Smooth muscle cell (in vitro differentiated cells): ENCODE measurements around the gene RFTN1. TPM values are rescaled to one million over a fixed set of nuclear protein-coding genes. Genes with fewer than 3 reads are reported as not detected.

Source experiments
- DNase-seq: peaks from one replicate; lab custom pipeline; 2025; ENCODE audit not compliant: unreplicated experiment; lab: John Stamatoyannopoulos, UW
- H2AFZ ChIP-seq: fragments of 200-600 bp; sonication (generic); 2 replicates; pipeline ENCODE4 v1.6.0; 2016; ENCODE audit warnings: antibody characterized with exemption, low read depth, mild to moderate bottlenecking
- H3F3A ChIP-seq: fragments of 200-600 bp; sonication (generic); 2 replicates; pipeline ENCODE4 v1.6.0; 2017; ENCODE audit warnings: antibody characterized with exemption, low read depth
- H3K27ac ChIP-seq: fragments of 200-600 bp; sonication (generic); 2 replicates; pipeline ENCODE4 v1.5.1; 2016; ENCODE audit warnings: low read depth, mild to moderate bottlenecking
- H3K27me3 ChIP-seq: fragments of 200-600 bp; sonication (generic); 2 replicates; pipeline ENCODE4 v1.6.1; 2016; ENCODE audit warnings: low read depth, mild to moderate bottlenecking
- H3K36me3 ChIP-seq: fragments of 200-600 bp; sonication (generic); 2 replicates; pipeline ENCODE4 v1.5.1; 2016; ENCODE audit warnings: low read depth
- H3K4me1 ChIP-seq: fragments of 200-600 bp; sonication (generic); 2 replicates; pipeline ENCODE4 v1.5.1; 2016; ENCODE audit warnings: low read depth
- H3K4me2 ChIP-seq: fragments of 200-600 bp; sonication (generic); 2 replicates; pipeline ENCODE4 v1.6.0; 2016; ENCODE audit warnings: mild to moderate bottlenecking
- H3K4me3 ChIP-seq: fragments of 200-600 bp; sonication (generic); 2 replicates; pipeline ENCODE4 v1.5.1; 2016; ENCODE audit warnings: mild to moderate bottlenecking
- H3K79me2 ChIP-seq: fragments of 200-600 bp; sonication (generic); 2 replicates; pipeline ENCODE4 v1.6.0; 2016; ENCODE audit warnings: low read depth, mild to moderate bottlenecking
- H3K9ac ChIP-seq: fragments of 200-600 bp; sonication (generic); 2 replicates; pipeline ENCODE4 v1.6.0; 2016; ENCODE audit warnings: low read depth
- H3K9me3 ChIP-seq: fragments of 200-600 bp; sonication (generic); replicated peaks from 2 replicates; pipeline ENCODE4 v1.5.1; 2016; ENCODE audit warnings: low read depth
- H4K20me1 ChIP-seq: fragments of 200-600 bp; sonication (generic); 2 replicates; pipeline ENCODE4 v1.6.0; 2016; ENCODE audit warnings: low read depth
- WGBS: methylation state at CpG from one replicate; pipeline ENCODE4 v1.1.7; 2016; ENCODE audit warnings: low lambda C conversion rate; 5-methylcytosine and 5-hydroxymethylcytosine counted together
- polyA plus RNA-seq: library from polyadenylated mRNA; unstranded; fragments of >200 nt; fragmentation: Nextera tagmentation; extraction: Ambion mirVana; gene quantifications from 2 replicates; pipeline ENCODE4 v1.2.1, GENCODE V29; 2016
- total RNA-seq: library from RNA; depleted of rRNA; stranded (reverse); fragments of >200 nt; gene quantifications from 2 replicates; pipeline ENCODE4 v1.2.3, GENCODE V29; 2014
- TF ChIP-seq, protein P1 (sequence below): fragments of 200-600 bp; sonication (generic); IDR thresholded peaks from 2 replicates; pipeline ENCODE4 v1.5.1; 2017; ENCODE audit warnings: borderline replicate concordance, mild to moderate bottlenecking, antibody characterized with exemption; ENCODE audit not compliant: insufficient read depth, poor library complexity, severe bottlenecking

Gene RFTN1
- total and polyA plus RNA-seq, 2 experiments from 2014 or later: 21.7 to 35.6 TPM

DNA sequence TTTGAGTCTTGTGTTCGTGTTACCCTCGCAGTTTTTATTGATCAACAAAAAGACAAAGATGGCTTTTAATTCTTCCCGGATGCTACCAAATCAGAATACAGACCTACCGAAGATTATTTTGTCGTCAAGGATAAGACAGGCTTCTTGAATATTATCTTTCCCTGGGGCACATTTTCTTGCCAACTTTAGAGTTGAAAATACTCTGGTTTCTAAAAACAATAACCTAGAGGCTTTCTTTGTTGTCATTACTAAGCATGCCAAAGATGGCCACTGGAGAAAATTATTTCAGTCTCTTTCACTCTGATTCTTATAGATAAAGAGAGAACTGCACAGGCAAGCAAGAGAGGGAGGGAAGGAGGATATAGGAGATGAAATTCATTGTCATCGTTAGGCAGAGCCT is 214.6 kb downstream of the RFTN1 start:
- Histone ChIP-seq H2AFZ (no peak overlapping the region), H3K9me3 (no peaks in the 10 kb centered on the region), H3K27ac (no peak overlapping the region), H3K9ac (no peak overlapping the region), H3K4me1 (peaks cover 26% of the 10 kb centered on the region), H3K36me3 (peaks cover 17% of the 10 kb centered on the region), H3K4me2 (no peak overlapping the region), H3F3A (peaks cover 5% of the 10 kb centered on the region), H3K27me3 (no peaks in the 10 kb centered on the region), H4K20me1 (no peaks in the 10 kb centered on the region), H3K79me2 (no peaks in the 10 kb centered on the region), H3K4me3 (no peak overlapping the region)
- TF ChIP-seq, protein P1, sequence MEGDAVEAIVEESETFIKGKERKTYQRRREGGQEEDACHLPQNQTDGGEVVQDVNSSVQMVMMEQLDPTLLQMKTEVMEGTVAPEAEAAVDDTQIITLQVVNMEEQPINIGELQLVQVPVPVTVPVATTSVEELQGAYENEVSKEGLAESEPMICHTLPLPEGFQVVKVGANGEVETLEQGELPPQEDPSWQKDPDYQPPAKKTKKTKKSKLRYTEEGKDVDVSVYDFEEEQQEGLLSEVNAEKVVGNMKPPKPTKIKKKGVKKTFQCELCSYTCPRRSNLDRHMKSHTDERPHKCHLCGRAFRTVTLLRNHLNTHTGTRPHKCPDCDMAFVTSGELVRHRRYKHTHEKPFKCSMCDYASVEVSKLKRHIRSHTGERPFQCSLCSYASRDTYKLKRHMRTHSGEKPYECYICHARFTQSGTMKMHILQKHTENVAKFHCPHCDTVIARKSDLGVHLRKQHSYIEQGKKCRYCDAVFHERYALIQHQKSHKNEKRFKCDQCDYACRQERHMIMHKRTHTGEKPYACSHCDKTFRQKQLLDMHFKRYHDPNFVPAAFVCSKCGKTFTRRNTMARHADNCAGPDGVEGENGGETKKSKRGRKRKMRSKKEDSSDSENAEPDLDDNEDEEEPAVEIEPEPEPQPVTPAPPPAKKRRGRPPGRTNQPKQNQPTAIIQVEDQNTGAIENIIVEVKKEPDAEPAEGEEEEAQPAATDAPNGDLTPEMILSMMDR: no peak
- WGBS: 95% methylated on average over 6 of the region's 6 CpGs
- no peak for DNase-seq

DNA sequence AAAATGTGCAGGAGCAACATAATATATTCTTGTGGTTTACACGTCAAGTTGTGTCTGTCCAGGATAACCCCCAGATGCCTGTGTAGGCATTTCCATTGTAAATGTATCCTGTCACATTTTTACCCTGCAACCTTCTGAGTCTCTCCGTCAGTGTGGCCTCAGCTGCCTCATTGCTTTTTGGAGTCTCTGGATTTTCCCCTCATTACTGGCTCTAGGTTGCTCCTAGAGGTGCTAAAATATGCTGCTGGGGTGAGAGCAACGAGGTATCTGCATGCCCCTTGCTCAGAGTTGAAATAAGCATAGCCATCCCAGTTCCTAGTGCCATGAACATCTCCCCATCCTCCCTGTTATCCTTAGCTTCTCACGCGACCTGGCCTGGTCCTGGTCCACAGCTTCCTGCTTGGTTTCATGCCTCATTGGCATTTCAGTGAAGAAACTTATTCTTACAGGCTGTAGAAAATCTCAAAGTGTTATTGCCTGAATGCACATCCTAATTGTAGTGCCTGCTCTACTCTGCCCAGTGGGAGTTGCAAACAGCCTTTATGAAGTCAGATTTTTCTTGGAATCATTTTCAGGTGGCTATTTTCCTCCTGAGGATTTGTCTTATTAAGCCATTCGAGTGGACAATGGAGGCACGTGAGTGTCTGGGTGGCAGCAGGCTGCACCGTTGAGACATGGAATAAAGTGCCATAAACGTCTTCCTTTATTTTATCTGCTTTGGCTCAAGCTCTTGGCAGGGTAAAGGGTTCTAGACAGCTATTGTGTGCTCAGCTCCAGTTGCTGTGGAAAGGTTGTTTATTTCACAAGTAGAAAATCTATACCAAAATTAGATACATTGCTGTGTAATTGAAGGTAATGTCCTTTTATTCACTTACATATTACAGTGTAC is 215.3 kb downstream of the RFTN1 start:
- no peaks in the 10 kb centered on the region for H4K20me1 ChIP-seq
- TF ChIP-seq, protein P1: no peak
- H2AFZ ChIP-seq: no peak overlapping the region
- peaks cover 5% of the 10 kb centered on the region for H3F3A ChIP-seq
- H3K9me3 ChIP-seq: no peaks in the 10 kb centered on the region
- H3K4me1 ChIP-seq: peaks cover 26% of the 10 kb centered on the region
- H3K27ac ChIP-seq: no peak overlapping the region
- H3K79me2 ChIP-seq: no peaks in the 10 kb centered on the region
- 90% methylated on average over 9 of the region's 9 CpGs for WGBS
- no peaks in the 10 kb centered on the region for H3K27me3 ChIP-seq
- H3K9ac ChIP-seq: no peak overlapping the region
- H3K4me3 ChIP-seq: no peak overlapping the region
- no peak overlapping the region for H3K4me2 ChIP-seq
- DNase-seq: no peak
- peaks cover 17% of the 10 kb centered on the region for H3K36me3 ChIP-seq

DNA sequence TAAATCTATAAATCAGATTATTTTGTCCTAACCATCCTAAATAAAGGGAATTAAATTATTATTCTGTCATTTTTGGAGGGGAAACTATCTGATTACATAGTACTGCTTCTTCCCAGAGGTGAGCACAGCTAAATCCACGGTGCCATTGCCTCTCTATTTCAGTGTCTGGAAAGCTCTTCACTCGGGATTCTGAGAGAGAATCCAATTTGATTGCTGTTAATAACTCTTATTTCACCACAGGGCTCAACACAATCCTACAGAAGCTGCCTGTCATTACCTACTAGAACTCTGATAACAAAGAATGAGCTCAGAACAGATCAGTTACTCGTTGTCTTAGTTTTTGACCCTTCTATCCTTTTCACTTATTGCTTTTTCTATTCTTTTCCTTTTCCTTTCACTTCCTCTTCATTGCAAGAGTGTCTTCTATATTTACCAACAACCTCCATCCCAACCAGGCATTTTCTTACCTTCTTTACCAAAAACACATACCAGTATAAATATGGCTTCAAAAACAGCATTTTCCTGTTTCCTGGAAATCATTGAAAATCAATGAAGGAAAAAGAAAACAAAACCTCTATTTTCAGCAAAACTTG is 218.1 kb downstream of the RFTN1 start:
- no peaks in the 10 kb centered on the region for H3K4me1 ChIP-seq

More for the DNA sequence above, 218.1 kb downstream of the RFTN1 start:
- DNase-seq: no peak
- no peak overlapping the region for H3K4me3 ChIP-seq
- H3K9me3 ChIP-seq: no peaks in the 10 kb centered on the region
- no peaks in the 10 kb centered on the region for H3K79me2 ChIP-seq
- H3K4me2 ChIP-seq: no peak overlapping the region
- H4K20me1 ChIP-seq: no peaks in the 10 kb centered on the region
- no peak overlapping the region for H3K27ac ChIP-seq
- no peak overlapping the region for H3K9ac ChIP-seq
- peaks cover 5% of the 10 kb centered on the region for H3F3A ChIP-seq
- H3K27me3 ChIP-seq: no peaks in the 10 kb centered on the region
- H3K36me3 ChIP-seq: peaks cover 17% of the 10 kb centered on the region
- TF ChIP-seq, protein P1: no peak
- 88% methylated on average over 3 of the region's 3 CpGs for WGBS
- H2AFZ ChIP-seq: no peak overlapping the region
